Lower lobe of right lung (tissue), 2 donors: Measurements from ENCODE around the gene MREG. TPM values are rescaled to one million over a fixed set of nuclear protein-coding genes. Genes with fewer than 3 reads are reported as not detected.

Experiments
- ATAC-seq, 2 donors: fragments of 200-7000 bp; cut with Tn5 transposase; one replicate each; pipeline ENCODE4 v1.9.1; 2020 to 2022; ENCODE audit warnings: mild to moderate bottlenecking in 2 of 2, moderate library complexity in 2 of 2
- DNase-seq: peaks from one replicate; pipeline ENCODE4 v3.0.0-alpha.2; 2020
- H3K27ac ChIP-seq: fragments of 200-600 bp; one replicate; pipeline ENCODE4 v1.8.0; 2022
- H3K27me3 ChIP-seq: fragments of 200-600 bp; one replicate; pipeline ENCODE4 v1.8.0; 2022; ENCODE audit warnings: low read depth
- H3K36me3 ChIP-seq: fragments of 200-600 bp; one replicate; pipeline ENCODE4 v1.8.0; 2022; ENCODE audit warnings: mild to moderate bottlenecking
- H3K4me1 ChIP-seq: fragments of 200-600 bp; one replicate; pipeline ENCODE4 v1.8.0; 2022
- H3K4me3 ChIP-seq: fragments of 200-600 bp; one replicate; pipeline ENCODE4 v1.8.0; 2022; ENCODE audit warnings: mild to moderate bottlenecking
- H3K9me3 ChIP-seq: fragments of 200-600 bp; one replicate; pipeline ENCODE4 v1.8.0; 2022
- intact Hi-C: fragments of 100-400 bp; cut with DNase I; formaldehyde crosslinking; loops from one replicate; pipeline ENCODE4 v1.11.0; 2022
- total RNA-seq: library from RNA; stranded (reverse); fragmentation: NEBNext Ultra II Directional; extraction: Animal tissue kit (Norgen Biotek cat#: 25700); gene quantifications from one replicate; pipeline ENCODE4 v1.2.1, GENCODE V29; 2021
- TF ChIP-seq, protein P1 (sequence below): fragments of 200-600 bp; IDR thresholded peaks from one replicate; pipeline ENCODE4 v1.8.0; 2022; ENCODE audit warnings: antibody characterized with exemption, mild to moderate bottlenecking
- donor health status: DM: no; HTN: yes; CAD: no; lungs with severe emphysema.

MREG gene
- total RNA-seq, 1 donor from 2014 or later: 12.7 TPM

GRCh38 chr2:215896921-215897320, 116.4 kb downstream of the MREG start:
- H3K36me3 ChIP-seq: no peaks in the 10 kb centered on the region
- no peaks in the 10 kb centered on the region for H3K27me3 ChIP-seq
- intact Hi-C loops: no loop called here
- peaks cover 17% of the 10 kb centered on the region for H3K4me1 ChIP-seq
- H3K27ac ChIP-seq: no peak overlapping the region
- H3K4me3 ChIP-seq: no peak overlapping the region
- H3K9me3 ChIP-seq: no peaks in the 10 kb centered on the region
- ATAC-seq: no peak
- DNase-seq: no peak
- TF ChIP-seq, protein P1, sequence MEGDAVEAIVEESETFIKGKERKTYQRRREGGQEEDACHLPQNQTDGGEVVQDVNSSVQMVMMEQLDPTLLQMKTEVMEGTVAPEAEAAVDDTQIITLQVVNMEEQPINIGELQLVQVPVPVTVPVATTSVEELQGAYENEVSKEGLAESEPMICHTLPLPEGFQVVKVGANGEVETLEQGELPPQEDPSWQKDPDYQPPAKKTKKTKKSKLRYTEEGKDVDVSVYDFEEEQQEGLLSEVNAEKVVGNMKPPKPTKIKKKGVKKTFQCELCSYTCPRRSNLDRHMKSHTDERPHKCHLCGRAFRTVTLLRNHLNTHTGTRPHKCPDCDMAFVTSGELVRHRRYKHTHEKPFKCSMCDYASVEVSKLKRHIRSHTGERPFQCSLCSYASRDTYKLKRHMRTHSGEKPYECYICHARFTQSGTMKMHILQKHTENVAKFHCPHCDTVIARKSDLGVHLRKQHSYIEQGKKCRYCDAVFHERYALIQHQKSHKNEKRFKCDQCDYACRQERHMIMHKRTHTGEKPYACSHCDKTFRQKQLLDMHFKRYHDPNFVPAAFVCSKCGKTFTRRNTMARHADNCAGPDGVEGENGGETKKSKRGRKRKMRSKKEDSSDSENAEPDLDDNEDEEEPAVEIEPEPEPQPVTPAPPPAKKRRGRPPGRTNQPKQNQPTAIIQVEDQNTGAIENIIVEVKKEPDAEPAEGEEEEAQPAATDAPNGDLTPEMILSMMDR: no peak

- Histone ChIP-seq H3K36me3 (no peaks in the 10 kb centered on the region), H3K4me1 (peaks cover 10% of the 10 kb centered on the region), H3K27me3 (no peaks in the 10 kb centered on the region), H3K9me3 (no peaks in the 10 kb centered on the region), H3K27ac (no peak overlapping the region), H3K4me3 (no peak overlapping the region)
- TF ChIP-seq, protein P1: no peak
- intact Hi-C loops: no loop called here
- no peak for ATAC-seq
- DNase-seq: no peak
Measured at GRCh38 chr2:215895330-215895729, 118.0 kb downstream of the MREG start.

Other genes starting within 250 kb of the MREG start
- gene PECR, start 68.3 kb upstream of the MREG start, total RNA-seq: 18.5 TPM
- gene TMEM169, start 68.4 kb upstream of the MREG start, total RNA-seq: 1.2 TPM
- 155 TPM for gene XRCC5, start 95.8 kb upstream of the MREG start, total RNA-seq